Vagina (tissue), 2 donors: Measurements from ENCODE around the gene ZBTB7C. TPM values are rescaled to one million over a fixed set of nuclear protein-coding genes. Genes with fewer than 3 reads are reported as not detected.

Experiments used
- DNase-seq, 2 donors: peaks; one replicate each; pipeline ENCODE4 v3.0.0-alpha.2; 2017; ENCODE audit errors: extremely low spot score in 2 of 2
- H3K27ac ChIP-seq: fragments of 200-600 bp; sonication (generic); one replicate; pipeline ENCODE4 v1.5.1; 2019
- H3K27me3 ChIP-seq: fragments of 200-600 bp; sonication (generic); one replicate; pipeline ENCODE4 v1.5.1; 2019
- H3K36me3 ChIP-seq, 2 donors: fragments of 200-600 bp; sonication (generic); one replicate each; pipeline ENCODE4 v1.5.1; 2017 to 2019
- H3K4me1 ChIP-seq: fragments of 200-600 bp; sonication (generic); one replicate; pipeline ENCODE4 v1.5.1; 2019
- H3K4me3 ChIP-seq, 2 donors: fragments of 200-600 bp; sonication (generic); 1 replicate in 1 of 2; 2 replicates in 1 of 2; pipeline ENCODE4 v1.5.1; 2016 to 2019
- H3K9me3 ChIP-seq: fragments of 200-600 bp; sonication (generic); one replicate; pipeline ENCODE4 v1.5.1; 2019
- POLR2A ChIP-seq, 2 donors: fragments of 450-650 bp; IDR thresholded peaks; one replicate each; pipeline ENCODE4 v1.6.1; 2017; ENCODE audit warnings: antibody characterized with exemption in 2 of 2, mild to moderate bottlenecking in 2 of 2, moderate library complexity in 2 of 2
- POLR2AphosphoS5 ChIP-seq, 2 donors: sonication (generic); formaldehyde crosslinking; IDR thresholded peaks; one replicate each; pipeline ENCODE4 v1.9.0; 2017; ENCODE audit warnings: antibody characterized with exemption in 2 of 2, mild to moderate bottlenecking in 2 of 2, low read depth in 1 of 2; ENCODE audit not compliant: insufficient read depth in 1 of 2
- intact Hi-C: fragments of 100-400 bp; cut with DNase I; formaldehyde crosslinking; loops from one replicate; pipeline ENCODE4 v1.15.1; 2023
- total RNA-seq: library from RNA; depleted of rRNA; stranded (reverse); fragments of >200 nt; gene quantifications from one replicate; pipeline ENCODE4 v1.2.3, GENCODE V29; 2016
- TF ChIP-seq, protein P1 (sequence below), 3 experiments: fragments of 450-650 bp in 2 of 3; fragments of 200-600 bp in 1 of 3; sonication (generic) in 1 of 3; IDR thresholded peaks; one replicate each; pipeline ENCODE4 v1.5.1; 2017 to 2019; ENCODE audit warnings: antibody characterized with exemption in 3 of 3, mild to moderate bottlenecking in 2 of 3, moderate library complexity in 2 of 3

Gene ZBTB7C
- total RNA-seq, 1 donor from 2014 or later: 40.5 TPM

DNA sequence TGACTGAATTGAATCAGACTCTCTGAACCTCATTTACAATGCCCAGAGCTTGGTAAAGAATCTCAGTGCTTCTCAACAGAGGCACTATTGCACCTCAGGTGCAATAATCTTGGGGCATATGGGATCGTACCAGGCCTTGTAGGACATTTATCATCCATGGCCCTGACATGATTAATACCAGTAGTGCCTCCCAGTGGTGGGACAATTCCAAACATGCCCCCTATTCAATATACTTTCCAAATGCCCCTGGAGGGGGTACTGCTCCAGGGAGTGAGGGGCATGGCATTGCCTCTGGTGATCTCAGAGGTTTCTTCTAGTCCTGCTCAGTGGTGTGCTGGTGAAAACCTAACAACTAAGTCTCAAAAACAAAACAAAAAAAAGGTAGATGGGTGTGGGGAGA is 303.9 kb downstream of the ZBTB7C start:
- H3K4me1 ChIP-seq: peaks cover 28% of the 10 kb centered on the region
- TF ChIP-seq, protein P1, sequence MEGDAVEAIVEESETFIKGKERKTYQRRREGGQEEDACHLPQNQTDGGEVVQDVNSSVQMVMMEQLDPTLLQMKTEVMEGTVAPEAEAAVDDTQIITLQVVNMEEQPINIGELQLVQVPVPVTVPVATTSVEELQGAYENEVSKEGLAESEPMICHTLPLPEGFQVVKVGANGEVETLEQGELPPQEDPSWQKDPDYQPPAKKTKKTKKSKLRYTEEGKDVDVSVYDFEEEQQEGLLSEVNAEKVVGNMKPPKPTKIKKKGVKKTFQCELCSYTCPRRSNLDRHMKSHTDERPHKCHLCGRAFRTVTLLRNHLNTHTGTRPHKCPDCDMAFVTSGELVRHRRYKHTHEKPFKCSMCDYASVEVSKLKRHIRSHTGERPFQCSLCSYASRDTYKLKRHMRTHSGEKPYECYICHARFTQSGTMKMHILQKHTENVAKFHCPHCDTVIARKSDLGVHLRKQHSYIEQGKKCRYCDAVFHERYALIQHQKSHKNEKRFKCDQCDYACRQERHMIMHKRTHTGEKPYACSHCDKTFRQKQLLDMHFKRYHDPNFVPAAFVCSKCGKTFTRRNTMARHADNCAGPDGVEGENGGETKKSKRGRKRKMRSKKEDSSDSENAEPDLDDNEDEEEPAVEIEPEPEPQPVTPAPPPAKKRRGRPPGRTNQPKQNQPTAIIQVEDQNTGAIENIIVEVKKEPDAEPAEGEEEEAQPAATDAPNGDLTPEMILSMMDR (IDR thresholded peaks at IDR 0.05): no peak
- TF ChIP-seq POLR2AphosphoS5 (IDR thresholded peaks at IDR 0.05; ENCODE audit: insufficient read depth in 1 of 2, low read depth in 1 of 2) (no peak), POLR2A (IDR thresholded peaks at IDR 0.05) (no peak)
- intact Hi-C loops: no loop called here
- H3K9me3 ChIP-seq: no peaks in the 10 kb centered on the region
- no peak overlapping the region for H3K27ac ChIP-seq
- DNase-seq: no peak
- H3K36me3 ChIP-seq: no peaks in the 10 kb centered on the region
- H3K4me3 ChIP-seq: no peak overlapping the region
- no peaks in the 10 kb centered on the region for H3K27me3 ChIP-seq

DNA sequence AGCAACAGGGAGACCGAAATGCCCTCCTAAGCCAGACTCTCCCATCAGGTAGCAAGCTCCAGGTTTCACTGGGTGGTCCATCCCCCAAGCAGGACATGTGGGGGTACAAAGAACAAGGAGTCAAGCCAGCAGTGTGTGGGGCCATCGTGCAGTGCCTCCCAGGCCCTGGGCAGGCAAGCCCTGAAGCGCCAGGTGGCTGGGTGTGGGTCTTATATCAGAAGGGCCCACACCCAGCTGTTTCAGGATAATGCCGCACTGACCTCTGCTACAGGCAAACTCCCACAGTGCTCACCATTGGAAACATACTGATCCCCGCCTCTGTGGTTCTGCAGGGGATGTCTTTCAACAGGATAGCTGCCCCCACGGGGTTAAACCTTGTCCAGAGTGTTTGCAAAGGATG is 304.5 kb downstream of the ZBTB7C start:
- Histone ChIP-seq H3K27me3 (no peaks in the 10 kb centered on the region), H3K27ac (no peak overlapping the region), H3K36me3 (no peaks in the 10 kb centered on the region), H3K4me3 (no peak overlapping the region), H3K4me1 (peaks cover 34% of the 10 kb centered on the region), H3K9me3 (no peaks in the 10 kb centered on the region)
- no peak for DNase-seq
- intact Hi-C loops: no loop called here
- TF ChIP-seq, protein P1 (IDR thresholded peaks at IDR 0.05): no peak
- TF ChIP-seq POLR2AphosphoS5 (IDR thresholded peaks at IDR 0.05; ENCODE audit: insufficient read depth in 1 of 2, low read depth in 1 of 2): no peak
- no peak for TF ChIP-seq POLR2A (IDR thresholded peaks at IDR 0.05)

DNA sequence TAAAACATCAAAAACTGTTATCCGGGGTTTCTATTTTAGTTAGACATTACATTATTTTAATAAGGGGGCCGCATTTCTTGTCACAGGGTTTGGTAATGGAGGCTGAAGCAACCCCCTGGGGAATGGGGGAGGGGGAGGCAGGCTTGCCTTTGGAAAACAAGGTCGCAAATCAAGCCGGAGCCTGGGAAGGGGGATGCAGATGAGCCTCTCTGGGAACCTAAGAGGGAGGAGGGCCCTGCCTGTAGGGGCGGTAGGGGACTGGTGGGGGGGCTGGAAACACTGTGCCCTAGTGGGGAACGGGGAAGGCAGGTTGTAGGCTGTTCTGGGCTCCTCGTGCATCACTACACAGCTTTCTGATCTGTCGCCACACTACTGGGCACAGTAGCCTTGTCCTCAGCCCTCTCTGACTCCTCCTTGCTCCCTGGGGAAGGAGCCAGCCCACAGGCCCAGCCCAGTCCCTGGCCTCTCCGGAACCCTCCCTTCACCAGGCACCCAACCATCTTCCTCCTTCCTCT is 308.5 kb downstream of the ZBTB7C start:
- Histone ChIP-seq H3K9me3 (no peaks in the 10 kb centered on the region), H3K4me1 (peaks cover 24% of the 10 kb centered on the region)
- TF ChIP-seq POLR2A (IDR thresholded peaks at IDR 0.05): no peak
- no peak for TF ChIP-seq POLR2AphosphoS5 (IDR thresholded peaks at IDR 0.05; ENCODE audit: insufficient read depth in 1 of 2, low read depth in 1 of 2)
- TF ChIP-seq, protein P1 (IDR thresholded peaks at IDR 0.05): no peak

DNA sequence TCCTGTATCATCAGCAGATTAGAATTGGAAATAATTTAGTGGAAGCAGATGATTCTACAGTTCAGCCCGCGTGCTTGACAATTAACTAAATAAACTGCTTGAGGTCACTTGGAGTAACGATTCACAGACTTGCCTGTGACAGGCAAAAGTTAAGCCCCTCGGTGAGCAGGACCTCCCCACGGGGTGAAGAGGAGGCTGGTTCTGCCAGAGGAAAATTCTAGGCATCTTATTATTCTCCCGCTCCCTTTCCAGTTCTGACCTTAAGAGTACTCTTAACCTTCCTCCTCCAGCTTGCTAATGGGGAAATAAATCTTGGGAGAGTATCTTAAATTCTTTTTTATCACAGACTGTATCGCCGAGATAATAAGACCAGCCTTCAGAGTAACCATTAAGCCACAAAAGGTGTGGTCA is 309.0 kb downstream of the ZBTB7C start:
- Histone ChIP-seq H3K4me3 (no peak overlapping the region), H3K4me1 (peaks cover 24% of the 10 kb centered on the region), H3K27ac (no peak overlapping the region), H3K36me3 (no peaks in the 10 kb centered on the region), H3K27me3 (no peaks in the 10 kb centered on the region), H3K9me3 (no peaks in the 10 kb centered on the region)
- DNase-seq: no peak
- intact Hi-C loops: no loop called here
- no peak for TF ChIP-seq POLR2AphosphoS5 (IDR thresholded peaks at IDR 0.05; ENCODE audit: insufficient read depth in 1 of 2, low read depth in 1 of 2)
- no peak for TF ChIP-seq POLR2A (IDR thresholded peaks at IDR 0.05)
- TF ChIP-seq, protein P1 (IDR thresholded peaks at IDR 0.05): no peak

More for the DNA sequence above, 308.5 kb downstream of the ZBTB7C start:
- H3K27me3 ChIP-seq: no peaks in the 10 kb centered on the region
- no peaks in the 10 kb centered on the region for H3K36me3 ChIP-seq
- intact Hi-C loops: no loop called here
- no peak overlapping the region for H3K4me3 ChIP-seq
- DNase-seq: no peak
- H3K27ac ChIP-seq: no peak overlapping the region

DNA sequence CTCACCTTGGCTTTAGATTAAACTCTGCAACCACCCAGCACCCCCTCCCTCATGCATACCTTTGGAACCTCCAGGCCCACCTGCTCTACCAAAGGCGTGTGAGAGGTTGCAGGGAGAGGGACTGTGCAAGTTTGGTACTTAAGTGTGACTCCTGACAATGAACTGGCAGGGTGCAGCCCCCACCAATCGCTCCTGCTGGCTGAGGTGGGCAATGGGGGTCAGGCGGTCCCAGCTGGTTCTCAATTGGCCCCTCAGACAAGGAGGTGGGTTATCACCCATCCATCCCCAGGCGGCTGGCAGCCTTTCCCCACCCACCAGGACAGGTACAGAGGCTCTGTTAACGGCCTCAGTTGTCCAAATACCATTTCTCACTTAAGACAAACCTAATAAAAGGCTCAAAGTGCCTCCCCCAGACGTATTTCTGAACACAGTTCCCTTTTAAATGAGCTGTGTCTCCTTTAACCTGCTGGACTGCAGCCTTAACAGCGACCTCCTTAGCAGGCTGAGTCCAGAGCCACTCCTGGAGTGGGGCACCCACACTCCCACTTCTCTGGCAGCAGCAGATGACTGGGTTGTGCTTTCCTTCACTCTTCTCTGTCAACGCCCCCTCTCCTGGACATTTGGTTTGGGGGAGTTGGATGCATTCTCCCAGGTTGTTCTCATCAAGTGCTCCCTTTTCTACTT is 309.6 kb downstream of the ZBTB7C start:
- DNase-seq: no peak
- TF ChIP-seq POLR2A (IDR thresholded peaks at IDR 0.05) (no peak), POLR2AphosphoS5 (IDR thresholded peaks at IDR 0.05; ENCODE audit: insufficient read depth in 1 of 2, low read depth in 1 of 2) (no peak)
- TF ChIP-seq, protein P1 (IDR thresholded peaks at IDR 0.05): no peak
- Histone ChIP-seq H3K27ac (no peak overlapping the region), H3K4me1 (peaks cover 24% of the 10 kb centered on the region), H3K36me3 (no peaks in the 10 kb centered on the region), H3K27me3 (no peaks in the 10 kb centered on the region), H3K9me3 (no peaks in the 10 kb centered on the region), H3K4me3 (no peak overlapping the region)
- intact Hi-C loops: no loop called here
